ENCODE data around the gene RASD2. TPM values are rescaled to one million over a fixed set of nuclear protein-coding genes. Genes with fewer than 3 reads are reported as not detected.

Gene RASD2
- total and polyA plus RNA-seq, 5 donors from 2014 or later = 0.06 to 1.0 TPM; not detected in 3

DNA sequence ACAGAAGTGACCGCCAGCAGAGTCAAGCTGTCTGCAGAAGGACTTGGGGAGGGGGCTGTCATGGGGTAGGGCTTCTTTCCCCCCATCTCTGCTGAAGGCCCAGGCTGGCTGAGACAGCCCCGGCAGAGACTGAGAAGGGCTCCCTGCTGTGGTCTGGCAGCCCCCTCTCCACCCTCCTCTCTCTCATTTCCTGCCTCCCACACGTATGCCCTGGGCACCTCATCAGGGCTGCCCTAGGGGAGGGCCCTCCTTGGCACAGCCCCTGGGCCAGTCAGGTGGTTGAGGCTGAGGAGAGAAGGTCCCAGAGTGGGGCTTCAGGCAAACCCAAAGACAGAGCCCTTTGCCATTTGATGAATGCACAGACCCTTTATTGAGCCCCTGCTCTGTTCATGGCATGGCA is 3.6 kb downstream of the RASD2 start:
- Mint-ChIP-seq H3K27me3 (peaks cover 25% of the 10 kb centered on the region), H3K27ac (no peak overlapping the region), H3K9me3 (peaks cover 0 to 2% (median 0%) of the 10 kb centered on the region in 7 donors), H3K36me3 (no peaks in the 10 kb centered on the region), H3K4me3 (no peak overlapping the region), H3K4me1 (peaks cover 0 to 18% (median 4%) of the 10 kb centered on the region in 4 donors)
- H3K27ac ChIP-seq (ENCODE audit: insufficient read depth, low read length, poor library complexity, severe bottlenecking) = no peak overlapping the region
- H3K36me3 ChIP-seq (ENCODE audit: control insufficient read depth, insufficient read depth, low read length) = no peaks in the 10 kb centered on the region
- peaks cover 18% of the 10 kb centered on the region for H3K4me1 ChIP-seq (ENCODE audit: control insufficient read depth, insufficient read depth, low read length, poor library complexity, severe bottlenecking)
- peaks cover 16% of the 10 kb centered on the region for H3K27me3 ChIP-seq (ENCODE audit: control insufficient read depth, insufficient read depth, low read length)
- H3K4me3 ChIP-seq (ENCODE audit: low read depth, low read length) = no peak overlapping the region
- DNase-seq (no peak), ATAC-seq (ENCODE audit: low read depth in 2 of 2) (no peak)
- H3K9me3 ChIP-seq (ENCODE audit: control insufficient read depth in 2 of 2, low read length in 2 of 2) = no peaks in the 10 kb centered on the region

DNA sequence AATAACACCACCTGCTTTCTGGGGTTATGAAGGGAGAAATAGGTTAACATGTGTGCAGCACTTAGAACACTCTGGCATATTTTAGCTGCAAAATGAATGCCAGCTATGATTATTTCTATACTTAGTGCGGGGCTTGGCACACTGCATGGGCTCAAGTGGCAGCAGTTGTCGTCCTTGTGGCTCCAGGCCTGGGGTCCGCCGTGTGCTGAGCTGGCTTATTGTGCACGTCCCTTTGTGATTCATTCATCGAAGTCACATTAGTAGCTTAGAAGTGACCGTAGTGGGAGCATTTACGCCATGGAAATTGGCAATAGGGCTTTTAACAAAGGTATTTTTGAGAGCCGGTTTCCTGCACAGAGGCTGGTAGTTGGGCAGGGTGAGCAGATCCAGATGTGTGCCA is 4.2 kb downstream of the RASD2 start:
- Histone ChIP-seq H3K9me3 (ENCODE audit: control insufficient read depth in 2 of 2, low read length in 2 of 2) (no peaks in the 10 kb centered on the region), H3K4me1 (ENCODE audit: control insufficient read depth, insufficient read depth, low read length, poor library complexity, severe bottlenecking) (peaks cover 14% of the 10 kb centered on the region), H3K27ac (ENCODE audit: insufficient read depth, low read length, poor library complexity, severe bottlenecking) (no peak overlapping the region), H3K27me3 (ENCODE audit: control insufficient read depth, insufficient read depth, low read length) (peaks cover 16% of the 10 kb centered on the region), H3K4me3 (ENCODE audit: low read depth, low read length) (no peak overlapping the region), H3K36me3 (ENCODE audit: control insufficient read depth, insufficient read depth, low read length) (no peaks in the 10 kb centered on the region)
- Mint-ChIP-seq H3K9me3 (peaks cover 0 to 2% (median 0%) of the 10 kb centered on the region in 7 donors), H3K4me1 (peaks cover 0 to 13% (median 1%) of the 10 kb centered on the region in 4 donors), H3K27me3 (peaks cover 20% of the 10 kb centered on the region), H3K36me3 (no peaks in the 10 kb centered on the region), H3K27ac (no peak overlapping the region), H3K4me3 (no peak overlapping the region)
- ATAC-seq (ENCODE audit: low read depth in 2 of 2) (no peak), DNase-seq (no peak)

DNA sequence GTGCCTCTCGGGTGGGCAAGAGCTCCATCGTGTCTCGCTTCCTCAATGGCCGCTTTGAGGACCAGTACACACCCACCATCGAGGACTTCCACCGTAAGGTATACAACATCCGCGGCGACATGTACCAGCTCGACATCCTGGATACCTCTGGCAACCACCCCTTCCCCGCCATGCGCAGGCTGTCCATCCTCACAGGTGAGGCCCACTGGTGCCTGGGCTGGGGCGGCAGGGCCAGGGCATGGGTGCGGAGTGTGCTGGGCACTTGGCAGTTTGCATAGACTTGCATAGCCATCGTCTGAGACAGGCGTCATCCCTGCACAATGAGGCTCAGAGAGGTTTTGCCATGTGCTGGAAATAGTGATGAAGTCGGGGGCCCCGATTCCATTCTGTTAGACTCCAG is 6.3 kb downstream of the RASD2 start:
- H3K27ac ChIP-seq (ENCODE audit: insufficient read depth, low read length, poor library complexity, severe bottlenecking) = no peak overlapping the region
- H3K27me3 ChIP-seq (ENCODE audit: control insufficient read depth, insufficient read depth, low read length) = peaks cover 11% of the 10 kb centered on the region
- Mint-ChIP-seq H3K27ac (no peak overlapping the region), H3K4me3 (no peak overlapping the region), H3K27me3 (peaks cover 17% of the 10 kb centered on the region), H3K36me3 (no peaks in the 10 kb centered on the region), H3K9me3 (peaks cover 0 to 2% (median 0%) of the 10 kb centered on the region in 7 donors), H3K4me1 (peaks cover 0 to 6% (median 0%) of the 10 kb centered on the region in 4 donors)
- ATAC-seq (ENCODE audit: low read depth in 2 of 2) = no peak
- no peak overlapping the region for H3K4me3 ChIP-seq (ENCODE audit: low read depth, low read length)
- H3K36me3 ChIP-seq (ENCODE audit: control insufficient read depth, insufficient read depth, low read length) = no peaks in the 10 kb centered on the region
- no peak for DNase-seq
- no peaks in the 10 kb centered on the region for H3K4me1 ChIP-seq (ENCODE audit: control insufficient read depth, insufficient read depth, low read length, poor library complexity, severe bottlenecking)
- no peaks in the 10 kb centered on the region for H3K9me3 ChIP-seq (ENCODE audit: control insufficient read depth in 2 of 2, low read length in 2 of 2)

DNA sequence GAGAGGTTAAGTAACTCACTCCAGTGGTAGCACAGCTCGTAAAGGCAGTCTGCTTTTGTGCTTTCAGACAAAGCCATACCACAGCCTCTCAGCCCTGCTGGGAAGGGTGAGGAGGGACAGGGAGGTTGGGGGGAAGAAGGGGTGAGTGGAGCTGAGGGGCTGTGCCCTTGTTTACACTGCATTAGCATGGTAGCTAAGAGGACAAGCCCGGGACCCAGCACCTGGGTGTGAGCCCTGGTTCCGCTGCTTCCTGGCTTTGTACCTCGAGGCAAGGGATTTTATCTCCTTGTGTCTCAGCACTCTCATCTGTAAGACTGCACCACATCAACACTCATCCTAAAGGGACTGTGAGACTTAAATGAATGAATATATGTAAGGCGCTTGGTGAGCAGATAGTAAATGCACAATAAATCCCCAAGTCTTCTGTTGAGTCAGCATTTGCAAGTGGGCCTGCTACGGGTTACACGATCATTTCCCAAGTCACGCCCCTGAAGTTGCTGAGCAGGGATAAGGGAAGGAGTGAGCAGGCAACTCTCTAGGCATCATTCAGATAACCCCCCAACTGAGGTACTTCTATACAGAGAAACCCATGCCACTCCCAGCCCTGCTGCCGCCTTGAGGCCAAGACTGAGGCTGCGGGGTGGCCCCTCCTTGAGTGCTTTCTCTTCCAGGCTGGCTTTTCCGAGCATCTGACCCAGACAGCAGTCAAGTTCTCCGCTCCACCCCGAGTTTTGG is 7.5 kb downstream of the RASD2 start:
- Histone ChIP-seq H3K4me1 (ENCODE audit: control insufficient read depth, insufficient read depth, low read length, poor library complexity, severe bottlenecking) (peaks cover 12% of the 10 kb centered on the region), H3K27ac (ENCODE audit: insufficient read depth, low read length, poor library complexity, severe bottlenecking) (no peak overlapping the region), H3K36me3 (ENCODE audit: control insufficient read depth, insufficient read depth, low read length) (no peaks in the 10 kb centered on the region), H3K9me3 (ENCODE audit: control insufficient read depth in 2 of 2, low read length in 2 of 2) (no peaks in the 10 kb centered on the region), H3K4me3 (ENCODE audit: low read depth, low read length) (no peak overlapping the region), H3K27me3 (ENCODE audit: control insufficient read depth, insufficient read depth, low read length) (peaks cover 1% of the 10 kb centered on the region)
- H3K4me1 Mint-ChIP-seq = peaks cover 0 to 17% (median 4%) of the 10 kb centered on the region in 4 donors
- peaks cover 10% of the 10 kb centered on the region for H3K27me3 Mint-ChIP-seq
- H3K9me3 Mint-ChIP-seq = peaks cover 0 to 1% (median 0%) of the 10 kb centered on the region in 7 donors
- H3K27ac Mint-ChIP-seq = no peak overlapping the region
- H3K4me3 Mint-ChIP-seq = no peak overlapping the region
- no peaks in the 10 kb centered on the region for H3K36me3 Mint-ChIP-seq
- no peak for DNase-seq
- no peak for ATAC-seq (ENCODE audit: low read depth in 2 of 2)

DNA sequence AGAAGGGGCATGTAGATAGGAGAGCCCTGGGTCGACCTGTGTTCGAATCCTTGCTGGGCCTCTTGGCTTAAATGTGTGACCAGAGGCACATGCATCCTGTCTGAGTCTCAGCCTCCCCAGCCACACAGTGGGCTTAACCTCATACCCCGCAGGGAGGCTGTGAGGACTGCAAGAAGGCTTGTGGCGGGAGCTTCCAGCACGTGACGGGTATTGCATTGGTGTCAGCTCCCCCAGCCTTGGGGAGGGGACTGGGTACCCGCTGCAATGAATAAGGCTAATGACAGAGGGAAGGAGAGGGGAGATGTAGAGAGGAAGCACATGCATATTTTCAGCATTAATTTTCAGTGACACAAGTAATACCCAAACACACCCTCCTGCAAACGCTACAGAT is 8.1 kb downstream of the RASD2 start:
- no peaks in the 10 kb centered on the region for H3K36me3 ChIP-seq (ENCODE audit: control insufficient read depth, insufficient read depth, low read length)

DNA sequence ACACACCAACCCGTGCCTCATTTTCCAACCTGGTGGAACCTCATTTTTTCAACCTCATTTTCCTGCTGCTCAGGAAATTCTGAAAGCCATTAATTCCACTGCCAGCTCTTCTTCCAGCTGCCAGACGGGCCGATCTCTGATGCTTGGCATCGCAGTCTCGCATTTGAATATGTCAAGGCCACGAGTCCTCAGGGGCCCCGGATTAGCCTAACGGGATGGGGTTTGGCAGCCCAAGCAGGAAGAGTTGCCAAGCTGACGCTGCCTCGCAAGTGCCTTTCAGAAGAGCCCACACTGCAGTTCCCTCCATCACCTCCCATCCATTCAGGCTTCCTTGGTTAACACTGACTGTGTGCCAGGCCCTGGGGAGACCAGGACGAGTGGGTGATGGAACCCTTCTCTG is 8.7 kb downstream of the RASD2 start:
- no peak overlapping the region for H3K4me3 ChIP-seq (ENCODE audit: low read depth, low read length)
- no peak overlapping the region for H3K27ac Mint-ChIP-seq
- no peak overlapping the region for H3K27ac ChIP-seq (ENCODE audit: insufficient read depth, low read length, poor library complexity, severe bottlenecking)
- no peaks in the 10 kb centered on the region for H3K36me3 ChIP-seq (ENCODE audit: control insufficient read depth, insufficient read depth, low read length)
- H3K4me3 Mint-ChIP-seq = no peak overlapping the region
- no peaks in the 10 kb centered on the region for H3K27me3 ChIP-seq (ENCODE audit: control insufficient read depth, insufficient read depth, low read length)
- H3K9me3 ChIP-seq (ENCODE audit: control insufficient read depth in 2 of 2, low read length in 2 of 2) = no peaks in the 10 kb centered on the region
- peaks cover 0 to 23% (median 7%) of the 10 kb centered on the region in 4 donors for H3K4me1 Mint-ChIP-seq
- ATAC-seq (ENCODE audit: low read depth in 2 of 2) (no peak), DNase-seq (no peak)
- H3K4me1 ChIP-seq (ENCODE audit: control insufficient read depth, insufficient read depth, low read length, poor library complexity, severe bottlenecking) = peaks cover 13% of the 10 kb centered on the region
- peaks cover 0 to 1% (median 0%) of the 10 kb centered on the region in 7 donors for H3K9me3 Mint-ChIP-seq
- H3K27me3 Mint-ChIP-seq = peaks cover 9% of the 10 kb centered on the region
- H3K36me3 Mint-ChIP-seq = no peaks in the 10 kb centered on the region

More for the DNA sequence above, 8.1 kb downstream of the RASD2 start:
- Histone ChIP-seq H3K27me3 (ENCODE audit: control insufficient read depth, insufficient read depth, low read length) (no peaks in the 10 kb centered on the region), H3K27ac (ENCODE audit: insufficient read depth, low read length, poor library complexity, severe bottlenecking) (no peak overlapping the region), H3K4me3 (ENCODE audit: low read depth, low read length) (no peak overlapping the region), H3K4me1 (ENCODE audit: control insufficient read depth, insufficient read depth, low read length, poor library complexity, severe bottlenecking) (peaks cover 13% of the 10 kb centered on the region), H3K9me3 (ENCODE audit: control insufficient read depth in 2 of 2, low read length in 2 of 2) (no peaks in the 10 kb centered on the region)
- ATAC-seq (ENCODE audit: low read depth in 2 of 2) = no peak
- Mint-ChIP-seq H3K4me1 (peaks cover 0 to 21% (median 6%) of the 10 kb centered on the region in 4 donors), H3K27ac (no peak overlapping the region), H3K27me3 (peaks cover 9% of the 10 kb centered on the region), H3K9me3 (peaks cover 0 to 1% (median 0%) of the 10 kb centered on the region in 7 donors), H3K36me3 (no peaks in the 10 kb centered on the region), H3K4me3 (no peak overlapping the region)
- DNase-seq = no peak

DNA sequence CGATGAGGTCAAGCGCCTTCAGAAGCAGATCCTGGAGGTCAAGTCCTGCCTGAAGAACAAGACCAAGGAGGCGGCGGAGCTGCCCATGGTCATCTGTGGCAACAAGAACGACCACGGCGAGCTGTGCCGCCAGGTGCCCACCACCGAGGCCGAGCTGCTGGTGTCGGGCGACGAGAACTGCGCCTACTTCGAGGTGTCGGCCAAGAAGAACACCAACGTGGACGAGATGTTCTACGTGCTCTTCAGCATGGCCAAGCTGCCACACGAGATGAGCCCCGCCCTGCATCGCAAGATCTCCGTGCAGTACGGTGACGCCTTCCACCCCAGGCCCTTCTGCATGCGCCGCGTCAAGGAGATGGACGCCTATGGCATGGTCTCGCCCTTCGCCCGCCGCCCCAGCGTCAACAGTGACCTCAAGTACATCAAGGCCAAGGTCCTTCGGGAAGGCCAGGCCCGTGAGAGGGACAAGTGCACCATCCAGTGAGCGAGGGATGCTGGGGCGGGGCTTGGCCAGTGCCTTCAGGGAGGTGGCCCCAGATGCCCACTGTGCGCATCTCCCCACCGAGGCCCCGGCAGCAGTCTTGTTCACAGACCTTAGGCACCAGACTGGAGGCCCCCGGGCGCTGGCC is 11.0 kb downstream of the RASD2 start:
- Mint-ChIP-seq H3K9me3 (peaks cover 0 to 1% (median 0%) of the 10 kb centered on the region in 7 donors), H3K4me3 (no peak overlapping the region), H3K27me3 (peaks cover 15% of the 10 kb centered on the region), H3K4me1 (peaks cover 0 to 27% (median 7%) of the 10 kb centered on the region in 4 donors), H3K36me3 (no peaks in the 10 kb centered on the region), H3K27ac (no peak overlapping the region)
- Histone ChIP-seq H3K36me3 (ENCODE audit: control insufficient read depth, insufficient read depth, low read length) (no peaks in the 10 kb centered on the region), H3K4me1 (ENCODE audit: control insufficient read depth, insufficient read depth, low read length, poor library complexity, severe bottlenecking) (peaks cover 13% of the 10 kb centered on the region), H3K4me3 (ENCODE audit: low read depth, low read length) (no peak overlapping the region), H3K27me3 (ENCODE audit: control insufficient read depth, insufficient read depth, low read length) (no peaks in the 10 kb centered on the region), H3K27ac (ENCODE audit: insufficient read depth, low read length, poor library complexity, severe bottlenecking) (no peak overlapping the region), H3K9me3 (ENCODE audit: control insufficient read depth in 2 of 2, low read length in 2 of 2) (no peaks in the 10 kb centered on the region)
- DNase-seq (no peak), ATAC-seq (ENCODE audit: low read depth in 2 of 2) (no peak)

All from CD4-positive, CD25-positive, alpha-beta regulatory T cell (primary cell).